PC-3 (cell line): ENCODE results near the gene MYH13. TPM values are rescaled to one million over a fixed set of nuclear protein-coding genes. Genes with fewer than 3 reads are reported as not detected.

Experiments
- ATAC-seq: fragments of 200-7000 bp; cut with Tn5 transposase; 2 replicates; pipeline ENCODE4 v1.9.1; 2020; ENCODE audit warnings: mild to moderate bottlenecking, moderate library complexity
- BruUV-seq: library from RNA; stranded (reverse); fragments of 400-500 nt; replicated peaks from 2 replicates; lab custom pipeline; 2021; lab: Mats Ljungman, UMichigan
- CTCF ChIA-PET: fragments of 300-600 bp; sonication (Branson Sonifier 250); formaldehyde crosslinking; loops from one replicate; lab custom pipeline; 2022; ENCODE audit warnings: antibody characterized with exemption; lab: Charles Lee
- POLR2A ChIA-PET: fragments of 300-600 bp; sonication (Branson Sonifier 250); formaldehyde crosslinking; loops from one replicate; lab custom pipeline; 2022; ENCODE audit warnings: antibody characterized with exemption; ENCODE audit not compliant: unreplicated experiment; lab: Charles Lee
- DNase-seq: peaks from one replicate; pipeline ENCODE4 v3.0.0-alpha.2; 2015
- H2AFZ ChIP-seq: fragments of 300-600 bp; sonication (generic); 2 replicates; pipeline ENCODE4 v1.6.0; 2016; ENCODE audit warnings: antibody characterized with exemption, low read length
- H3F3A ChIP-seq: fragments of 300-600 bp; sonication (generic); one replicate; pipeline ENCODE4 v1.6.0; 2017; ENCODE audit warnings: antibody characterized with exemption, low read length, control low read depth, mild to moderate bottlenecking; ENCODE audit not compliant: unreplicated experiment
- H3K27ac ChIP-seq: fragments of 300-600 bp; sonication (generic); 2 replicates; pipeline ENCODE4 v1.5.1; 2016; ENCODE audit warnings: mild to moderate bottlenecking, low read length
- H3K27me3 ChIP-seq: fragments of 300-600 bp; sonication (generic); 2 replicates; pipeline ENCODE4 v1.6.1; 2016; ENCODE audit warnings: low read length, mixed read lengths
- H3K36me3 ChIP-seq: fragments of 300-600 bp; sonication (generic); 2 replicates; pipeline ENCODE4 v1.6.1; 2016; ENCODE audit warnings: low read depth, mixed run types, low read length, mixed read lengths
- H3K4me1 ChIP-seq: fragments of 300-600 bp; sonication (generic); 2 replicates; pipeline ENCODE4 v1.5.1; 2016; ENCODE audit warnings: low read length; ENCODE audit not compliant: insufficient read depth
- H3K4me2 ChIP-seq: fragments of 300-600 bp; sonication (generic); 2 replicates; pipeline ENCODE4 v1.6.0; 2016; ENCODE audit warnings: low read length
- H3K4me3 ChIP-seq: fragments of 300-600 bp; sonication (generic); 2 replicates; pipeline ENCODE4 v1.5.1; 2016; ENCODE audit warnings: mild to moderate bottlenecking, low read length, mixed read lengths
- H3K79me2 ChIP-seq: fragments of 300-600 bp; sonication (generic); 2 replicates; pipeline ENCODE4 v1.6.1; 2017; ENCODE audit warnings: low read length, mixed read lengths
- H3K9ac ChIP-seq: fragments of 300-600 bp; sonication (generic); 2 replicates; pipeline ENCODE4 v1.6.0; 2016; ENCODE audit warnings: mild to moderate bottlenecking, low read length
- H3K9me2 ChIP-seq: fragments of 300-600 bp; sonication (generic); replicated peaks from 2 replicates; pipeline ENCODE4 v1.6.1; 2016; ENCODE audit warnings: mixed run types, low read length, mixed read lengths
- H3K9me3 ChIP-seq: fragments of 300-600 bp; sonication (generic); 2 replicates; pipeline ENCODE4 v1.6.1; 2016; ENCODE audit warnings: low read length, mixed read lengths
- H4K20me1 ChIP-seq: fragments of 300-600 bp; sonication (generic); 2 replicates; pipeline ENCODE4 v1.6.1; 2016; ENCODE audit warnings: low read length, mixed read lengths
- EZH2 ChIP-seq: fragments of 300-600 bp; sonication (generic); IDR thresholded peaks from one replicate; pipeline ENCODE4 v1.6.1; 2017; ENCODE audit warnings: antibody characterized with exemption, mild to moderate bottlenecking, low read length; ENCODE audit not compliant: unreplicated experiment
- EZH2phosphoT487 ChIP-seq: fragments of 300-600 bp; sonication (generic); IDR thresholded peaks from 2 replicates; pipeline ENCODE4 v1.6.1; 2018; ENCODE audit warnings: mild to moderate bottlenecking, antibody characterized with exemption, low read length, borderline replicate concordance
- intact Hi-C: fragments of 100-400 bp; cut with micrococcal nuclease; formaldehyde crosslinking; loops from 2 replicates; pipeline ENCODE4 v1.9.0; 2023
- total RNA-seq: library from RNA; depleted of rRNA; stranded (reverse); fragments of >200 nt; gene quantifications from 2 replicates; pipeline ENCODE4 v1.2.3, GENCODE V29; 2014
- TF ChIP-seq, protein P1 (sequence below): fragments of 300-600 bp; sonication (generic); conservative IDR thresholded peaks from 2 replicates; pipeline ENCODE4 v1.5.1; 2017; ENCODE audit warnings: antibody characterized with exemption, low read depth, mild to moderate bottlenecking, low read length

MYH13 gene
- total RNA-seq, 1 experiment from 2014 or later: not detected

GRCh38 chr17:10278218-10278617 lies 94.6 kb downstream of the MYH13 start:
- TF ChIP-seq EZH2 (no peak), EZH2phosphoT487 (no peak)
- TF ChIP-seq, protein P1, sequence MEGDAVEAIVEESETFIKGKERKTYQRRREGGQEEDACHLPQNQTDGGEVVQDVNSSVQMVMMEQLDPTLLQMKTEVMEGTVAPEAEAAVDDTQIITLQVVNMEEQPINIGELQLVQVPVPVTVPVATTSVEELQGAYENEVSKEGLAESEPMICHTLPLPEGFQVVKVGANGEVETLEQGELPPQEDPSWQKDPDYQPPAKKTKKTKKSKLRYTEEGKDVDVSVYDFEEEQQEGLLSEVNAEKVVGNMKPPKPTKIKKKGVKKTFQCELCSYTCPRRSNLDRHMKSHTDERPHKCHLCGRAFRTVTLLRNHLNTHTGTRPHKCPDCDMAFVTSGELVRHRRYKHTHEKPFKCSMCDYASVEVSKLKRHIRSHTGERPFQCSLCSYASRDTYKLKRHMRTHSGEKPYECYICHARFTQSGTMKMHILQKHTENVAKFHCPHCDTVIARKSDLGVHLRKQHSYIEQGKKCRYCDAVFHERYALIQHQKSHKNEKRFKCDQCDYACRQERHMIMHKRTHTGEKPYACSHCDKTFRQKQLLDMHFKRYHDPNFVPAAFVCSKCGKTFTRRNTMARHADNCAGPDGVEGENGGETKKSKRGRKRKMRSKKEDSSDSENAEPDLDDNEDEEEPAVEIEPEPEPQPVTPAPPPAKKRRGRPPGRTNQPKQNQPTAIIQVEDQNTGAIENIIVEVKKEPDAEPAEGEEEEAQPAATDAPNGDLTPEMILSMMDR: no peak
- Histone ChIP-seq H3K4me1 (no peaks in the 10 kb centered on the region), H3K9me3 (no peaks in the 10 kb centered on the region), H3F3A (no peaks in the 10 kb centered on the region), H3K4me2 (no peak overlapping the region), H3K27ac (no peak overlapping the region), H4K20me1 (no peaks in the 10 kb centered on the region), H3K36me3 (no peaks in the 10 kb centered on the region), H3K4me3 (no peak overlapping the region), H3K9me2 (no peaks in the 10 kb centered on the region), H3K9ac (no peak overlapping the region), H2AFZ (no peak overlapping the region), H3K79me2 (no peaks in the 10 kb centered on the region), H3K27me3 (no peaks in the 10 kb centered on the region)
- no peak for ATAC-seq
- intact Hi-C loops: no loop called here
- ChIA-PET CTCF (no interaction called here), POLR2A (no interaction called here)
- BruUV-seq: no TSS peak
- DNase-seq: no peak

- Histone ChIP-seq H3K4me3 (no peak overlapping the region), H3K4me1 (no peaks in the 10 kb centered on the region), H3K9me2 (no peaks in the 10 kb centered on the region), H4K20me1 (no peaks in the 10 kb centered on the region), H3K27ac (no peak overlapping the region), H2AFZ (no peak overlapping the region), H3K27me3 (no peaks in the 10 kb centered on the region), H3K36me3 (no peaks in the 10 kb centered on the region), H3K9me3 (no peaks in the 10 kb centered on the region), H3F3A (no peaks in the 10 kb centered on the region), H3K9ac (no peak overlapping the region), H3K79me2 (no peaks in the 10 kb centered on the region), H3K4me2 (no peak overlapping the region)
- DNase-seq (no peak), ATAC-seq (no peak)
- TF ChIP-seq EZH2phosphoT487 (no peak), EZH2 (no peak)
- TF ChIP-seq, protein P1: no peak
- CTCF ChIA-PET: no interaction called here
- intact Hi-C loops: no loop called here
- BruUV-seq: no TSS peak
- POLR2A ChIA-PET: no interaction called here
These were observed 96.4 kb downstream of the MYH13 start for GRCh38 chr17:10276436-10276835.

DNA sequence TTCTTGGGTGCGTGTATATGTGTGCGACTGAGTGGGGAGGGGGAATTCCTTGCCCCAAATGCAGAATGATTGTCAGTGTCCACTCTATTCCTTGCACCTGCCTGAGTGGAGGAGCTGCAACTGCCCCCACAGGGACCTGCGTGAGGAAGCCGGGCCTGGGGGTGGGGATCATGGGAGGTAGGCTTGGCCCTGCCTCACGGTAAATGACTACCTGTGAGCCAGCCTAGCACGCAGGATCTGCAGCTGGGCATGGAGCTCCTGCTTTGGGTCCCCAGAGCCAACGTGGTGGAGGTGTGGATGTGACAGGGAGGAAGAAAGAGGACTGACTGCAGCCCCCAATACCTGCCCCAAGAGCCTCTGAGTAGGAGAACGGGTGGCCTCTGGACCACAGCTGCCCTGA lies 97.4 kb downstream of the MYH13 start:
- ATAC-seq (no peak), DNase-seq (no peak)
- no TSS peak for BruUV-seq
- Histone ChIP-seq H4K20me1 (no peaks in the 10 kb centered on the region), H3K4me3 (no peak overlapping the region), H2AFZ (no peak overlapping the region), H3K4me1 (no peaks in the 10 kb centered on the region), H3K79me2 (no peaks in the 10 kb centered on the region), H3K9ac (no peak overlapping the region), H3K4me2 (no peak overlapping the region), H3K9me2 (no peaks in the 10 kb centered on the region), H3K27me3 (no peaks in the 10 kb centered on the region), H3K36me3 (no peaks in the 10 kb centered on the region), H3K27ac (no peak overlapping the region), H3K9me3 (no peaks in the 10 kb centered on the region), H3F3A (no peaks in the 10 kb centered on the region)
- intact Hi-C loops: no loop called here
- TF ChIP-seq, protein P1: no peak
- TF ChIP-seq EZH2phosphoT487: no peak
- TF ChIP-seq EZH2: no peak
- ChIA-PET POLR2A (no interaction called here), CTCF (no interaction called here)
